H9 (cell line): ENCODE data around the gene MCM8. TPM values are rescaled to one million over a fixed set of nuclear protein-coding genes. Genes with fewer than 3 reads are reported as not detected.

Source experiments
- DNase-seq: peaks from one replicate; pipeline ENCODE4 v3.0.0-alpha.2; 2017
- H2AFZ ChIP-seq: one replicate; pipeline ENCODE4 v1.6.1; 2013; ENCODE audit warnings: mild to moderate bottlenecking, low read length, control low read depth, moderate library complexity
- H2AK5ac ChIP-seq: 2 replicates; pipeline ENCODE4 v1.6.1; 2013; ENCODE audit warnings: low read length, control low read depth, mixed read lengths; ENCODE audit not compliant: insufficient read length
- H2BK120ac ChIP-seq: one replicate; pipeline ENCODE4 v1.6.1; 2013; ENCODE audit warnings: low read depth, mild to moderate bottlenecking, low read length, control low read depth, inconsistent platforms; ENCODE audit not compliant: poor library complexity, severe bottlenecking
- H2BK12ac ChIP-seq: 2 replicates; pipeline ENCODE4 v1.6.1; 2013; ENCODE audit warnings: low read length, control low read depth, mixed read lengths, low read depth; ENCODE audit not compliant: insufficient read length
- H2BK15ac ChIP-seq: 2 replicates; pipeline ENCODE4 v1.6.1; 2013; ENCODE audit warnings: low read depth, low read length, control low read depth
- H2BK20ac ChIP-seq: one replicate; pipeline ENCODE4 v1.6.1; 2013; ENCODE audit warnings: low read depth, mild to moderate bottlenecking, low read length, control low read depth, inconsistent platforms; ENCODE audit not compliant: poor library complexity, severe bottlenecking
- H2BK5ac ChIP-seq: 2 replicates; pipeline ENCODE4 v1.6.1; 2013; ENCODE audit warnings: low read length, control low read depth, mixed read lengths; ENCODE audit not compliant: insufficient read length
- H3K14ac ChIP-seq: 2 replicates; pipeline ENCODE4 v1.6.1; 2013; ENCODE audit warnings: low read length, control low read depth; ENCODE audit not compliant: insufficient read depth
- H3K18ac ChIP-seq: 2 replicates; pipeline ENCODE4 v1.6.1; 2013; ENCODE audit warnings: low read depth, mild to moderate bottlenecking, mixed read lengths, low read length, control low read depth; ENCODE audit not compliant: insufficient read length
- H3K23ac ChIP-seq: 2 replicates; pipeline ENCODE4 v1.6.1; 2013; ENCODE audit warnings: low read length, control low read depth, mixed read lengths, low read depth; ENCODE audit not compliant: insufficient read length
- H3K23me2 ChIP-seq: 2 replicates; pipeline ENCODE4 v1.6.1; 2013; ENCODE audit warnings: low read depth, mild to moderate bottlenecking, mixed read lengths, low read length, control low read depth; ENCODE audit not compliant: insufficient read length, poor library complexity, severe bottlenecking
- H3K27ac ChIP-seq: 2 replicates; pipeline ENCODE4 v1.5.1; 2013; ENCODE audit warnings: low read length, control low read depth, mixed read lengths, low read depth; ENCODE audit not compliant: insufficient read length
- H3K27me3 ChIP-seq: 2 replicates; pipeline ENCODE4 v1.6.1; 2013; ENCODE audit warnings: low read length, control low read depth, inconsistent platforms; ENCODE audit not compliant: insufficient read depth
- H3K4ac ChIP-seq: 2 replicates; pipeline ENCODE4 v1.6.1; 2013; ENCODE audit warnings: low read depth, mild to moderate bottlenecking, control low read depth, inconsistent platforms, low read length, moderate library complexity
- H3K4me1 ChIP-seq: 2 replicates; pipeline ENCODE4 v1.6.1; 2013; ENCODE audit warnings: low read length, control low read depth, inconsistent platforms; ENCODE audit not compliant: insufficient read depth
- H3K4me2 ChIP-seq: 2 replicates; pipeline ENCODE4 v1.6.1; 2013; ENCODE audit warnings: low read length, control low read depth, mixed read lengths; ENCODE audit not compliant: insufficient read length, insufficient read depth
- H3K56ac ChIP-seq: 2 replicates; pipeline ENCODE4 v1.6.1; 2013; ENCODE audit warnings: low read depth, mild to moderate bottlenecking, mixed read lengths, low read length, control low read depth; ENCODE audit not compliant: insufficient read length
- H3K79me1 ChIP-seq: 2 replicates; pipeline ENCODE4 v1.6.1; 2013; ENCODE audit warnings: low read depth, mild to moderate bottlenecking, moderate library complexity, low read length, control low read depth, inconsistent platforms; ENCODE audit not compliant: insufficient read depth, poor library complexity, severe bottlenecking
- H3K79me2 ChIP-seq: 2 replicates; pipeline ENCODE4 v1.6.1; 2013; ENCODE audit warnings: low read length, control low read depth, inconsistent platforms; ENCODE audit not compliant: insufficient read depth
- H3K9ac ChIP-seq: 2 replicates; pipeline ENCODE4 v1.6.1; 2013; ENCODE audit warnings: low read length, control low read depth, mixed read lengths; ENCODE audit not compliant: insufficient read length; ENCODE audit errors: extremely low read depth
- H3K9me3 ChIP-seq: one replicate; pipeline ENCODE4 v1.6.1; 2013; ENCODE audit warnings: low read depth, low read length, inconsistent platforms; ENCODE audit not compliant: control insufficient read depth
- H3T11ph ChIP-seq: one replicate; pipeline ENCODE4 v1.6.1; 2013; ENCODE audit warnings: mild to moderate bottlenecking, low read length, control low read depth, inconsistent platforms
- H4K20me1 ChIP-seq: one replicate; pipeline ENCODE4 v1.6.1; 2013; ENCODE audit not compliant: control insufficient read depth, insufficient read length, insufficient read depth
- H4K5ac ChIP-seq: 2 replicates; pipeline ENCODE4 v1.6.1; 2013; ENCODE audit warnings: low read depth, mild to moderate bottlenecking, mixed read lengths, low read length, control low read depth; ENCODE audit not compliant: insufficient read length
- H4K8ac ChIP-seq: replicated peaks from 2 replicates; pipeline ENCODE4 v1.6.1; 2013; ENCODE audit warnings: low read length, control low read depth, mixed read lengths, low read depth; ENCODE audit not compliant: insufficient read length
- H4K91ac ChIP-seq: 2 replicates; pipeline ENCODE4 v1.6.1; 2013; ENCODE audit warnings: low read depth, mild to moderate bottlenecking, moderate library complexity, mixed read lengths, low read length, control low read depth; ENCODE audit not compliant: insufficient read length
- H3K27ac Mint-ChIP-seq, 3 experiments: 2 replicates in 2 of 3; 3 replicates in 1 of 3; pipeline ENCODE4 v1.8.0; 2020 to 2021; ENCODE audit warnings: mixed read lengths in 3 of 3, mild to moderate bottlenecking in 1 of 3, moderate library complexity in 1 of 3
- H3K27me3 Mint-ChIP-seq: 2 replicates; pipeline ENCODE4 v1.8.0; 2021; ENCODE audit warnings: low read depth, mild to moderate bottlenecking, moderate library complexity, mixed read lengths
- H3K36me3 Mint-ChIP-seq, 3 experiments: 2 replicates in 2 of 3; 3 replicates in 1 of 3; pipeline ENCODE4 v1.8.0; 2020 to 2021; ENCODE audit warnings: low read depth in 3 of 3, mixed read lengths in 3 of 3; ENCODE audit not compliant: insufficient read depth in 1 of 3
- H3K4me1 Mint-ChIP-seq, 2 experiments: 2 replicates each; pipeline ENCODE4 v1.8.0; 2020; ENCODE audit warnings: mixed read lengths in 2 of 2
- H3K4me3 Mint-ChIP-seq, 2 experiments: 2 replicates in 1 of 2; 3 replicates in 1 of 2; pipeline ENCODE4 v1.8.0; 2020 to 2021; ENCODE audit warnings: mild to moderate bottlenecking in 2 of 2, mixed read lengths in 2 of 2, moderate library complexity in 1 of 2
- H3K9me3 Mint-ChIP-seq, 2 experiments: 2 replicates in 1 of 2; 3 replicates in 1 of 2; pipeline ENCODE4 v1.8.0; 2020; ENCODE audit warnings: mild to moderate bottlenecking in 2 of 2, mixed read lengths in 2 of 2, moderate library complexity in 1 of 2
- WGBS: extraction: QIAGEN DNeasy Blood & Tissue Kit; methylation state at CpG from one replicate; pipeline ENCODE4 v1.1.7; 2013; ENCODE audit warnings: missing lambda C conversion rate, low lambda C conversion rate, mixed read lengths; ENCODE audit not compliant: insufficient read length; ENCODE audit errors: extremely low coverage; 5-methylcytosine and 5-hydroxymethylcytosine counted together
- total RNA-seq: library from RNA; stranded (reverse); gene quantifications from 2 replicates; pipeline ENCODE4 v1.2.1, GENCODE V29; 2021
- TF ChIP-seq, protein P1 (sequence below): fragments of 200-600 bp; sonication (generic); conservative IDR thresholded peaks from 3 replicates; pipeline ENCODE4 v1.8.0; 2021; ENCODE audit warnings: antibody characterized with exemption, mild to moderate bottlenecking

MCM8 gene
- total RNA-seq, 1 experiment from 2014 or later = 32.2 TPM

DNA sequence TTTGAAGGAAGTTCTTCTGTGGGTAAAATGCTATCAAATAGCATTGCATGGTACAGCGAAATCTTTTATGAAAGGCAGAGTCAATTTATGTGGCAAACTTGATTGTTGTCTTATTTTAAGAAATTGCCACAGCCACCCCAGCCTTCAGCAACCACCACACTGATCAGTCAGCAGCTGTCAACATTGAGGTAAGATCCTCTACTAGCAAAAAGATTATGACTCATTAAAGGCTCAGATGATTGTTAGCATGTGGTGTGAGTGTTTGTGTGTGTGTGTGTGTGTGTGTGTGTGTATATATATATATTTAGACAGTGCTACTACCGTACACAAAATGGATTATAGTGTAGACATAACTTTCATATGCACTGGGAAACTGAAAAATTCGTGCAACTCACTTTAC, 75.6 kb downstream of the MCM8 start:
- H3K18ac ChIP-seq = no peak overlapping the region

More for the DNA sequence above, 75.6 kb downstream of the MCM8 start:
- no peak overlapping the region for H4K5ac ChIP-seq
- no peaks in the 10 kb centered on the region for H3K9me3 ChIP-seq
- WGBS = no CpG with 5 or more reads among the region's 3 CpGs
- H3K4me3 Mint-ChIP-seq = no peak overlapping the region
- H3K36me3 Mint-ChIP-seq = peaks cover 40 to 44% (median 43%) of the 10 kb centered on the region in 3 experiments
- H3K56ac ChIP-seq = no peak overlapping the region
- H4K91ac ChIP-seq = no peak overlapping the region
- no peak overlapping the region for H3T11ph ChIP-seq
- H2AFZ ChIP-seq = no peak overlapping the region
- H2BK20ac ChIP-seq = no peak overlapping the region
- H4K20me1 ChIP-seq = no peaks in the 10 kb centered on the region
- no peaks in the 10 kb centered on the region for H3K23me2 ChIP-seq
- H3K4me2 ChIP-seq = no peak overlapping the region
- no peak overlapping the region for H3K9ac ChIP-seq
- no peaks in the 10 kb centered on the region for H3K27me3 Mint-ChIP-seq
- H3K4ac ChIP-seq = no peak overlapping the region
- TF ChIP-seq, protein P1, sequence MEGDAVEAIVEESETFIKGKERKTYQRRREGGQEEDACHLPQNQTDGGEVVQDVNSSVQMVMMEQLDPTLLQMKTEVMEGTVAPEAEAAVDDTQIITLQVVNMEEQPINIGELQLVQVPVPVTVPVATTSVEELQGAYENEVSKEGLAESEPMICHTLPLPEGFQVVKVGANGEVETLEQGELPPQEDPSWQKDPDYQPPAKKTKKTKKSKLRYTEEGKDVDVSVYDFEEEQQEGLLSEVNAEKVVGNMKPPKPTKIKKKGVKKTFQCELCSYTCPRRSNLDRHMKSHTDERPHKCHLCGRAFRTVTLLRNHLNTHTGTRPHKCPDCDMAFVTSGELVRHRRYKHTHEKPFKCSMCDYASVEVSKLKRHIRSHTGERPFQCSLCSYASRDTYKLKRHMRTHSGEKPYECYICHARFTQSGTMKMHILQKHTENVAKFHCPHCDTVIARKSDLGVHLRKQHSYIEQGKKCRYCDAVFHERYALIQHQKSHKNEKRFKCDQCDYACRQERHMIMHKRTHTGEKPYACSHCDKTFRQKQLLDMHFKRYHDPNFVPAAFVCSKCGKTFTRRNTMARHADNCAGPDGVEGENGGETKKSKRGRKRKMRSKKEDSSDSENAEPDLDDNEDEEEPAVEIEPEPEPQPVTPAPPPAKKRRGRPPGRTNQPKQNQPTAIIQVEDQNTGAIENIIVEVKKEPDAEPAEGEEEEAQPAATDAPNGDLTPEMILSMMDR = no peak
- no peak overlapping the region for H2AK5ac ChIP-seq
- no peaks in the 10 kb centered on the region for H3K4me1 ChIP-seq
- no peak overlapping the region for H4K8ac ChIP-seq
- no peak overlapping the region for H2BK5ac ChIP-seq
- DNase-seq = no peak
- no peak overlapping the region for H2BK15ac ChIP-seq
- no peak overlapping the region for H3K14ac ChIP-seq
- H3K27me3 ChIP-seq = no peaks in the 10 kb centered on the region
- no peak overlapping the region for H3K27ac ChIP-seq
- H2BK120ac ChIP-seq = no peak overlapping the region
- no peak overlapping the region for H2BK12ac ChIP-seq
- no peaks in the 10 kb centered on the region; the same call in 1 of the 2 replicates for H3K79me2 ChIP-seq
- no peak overlapping the region for H3K27ac Mint-ChIP-seq
- H3K4me1 Mint-ChIP-seq = no peaks in the 10 kb centered on the region
- H3K9me3 Mint-ChIP-seq = peaks cover 13 to 22% of the 10 kb centered on the region in 2 experiments
- H3K79me1 ChIP-seq = peaks cover 6% of the 10 kb centered on the region
- no peak overlapping the region for H3K23ac ChIP-seq
